Rectal smooth muscle tissue (tissue), 1 donor: ENCODE results near the gene DMPK.
A peak's percentile ranks its signal among the peaks of the same experiment; 100 is the strongest.

Source experiments
- H3K27ac ChIP-seq: one replicate; pipeline ENCODE4 v1.7.0; 2013; ENCODE audit warnings: low read depth, low read length, inconsistent platforms
- H3K27me3 ChIP-seq: one replicate; pipeline ENCODE4 v1.7.0; 2013; ENCODE audit warnings: low read length; ENCODE audit not compliant: control insufficient read depth, insufficient read depth
- H3K36me3 ChIP-seq: one replicate; pipeline ENCODE4 v1.7.0; 2013; ENCODE audit warnings: low read length; ENCODE audit not compliant: control insufficient read depth, insufficient read depth
- H3K4me1 ChIP-seq: one replicate; pipeline ENCODE4 v1.7.0; 2013; ENCODE audit warnings: low read length; ENCODE audit not compliant: control insufficient read depth, insufficient read depth
- H3K4me3 ChIP-seq: one replicate; pipeline ENCODE4 v1.7.0; 2013; ENCODE audit warnings: low read length
- H3K9ac ChIP-seq: one replicate; pipeline ENCODE4 v1.7.0; 2013; ENCODE audit warnings: low read length

Gene DMPK

DNA sequence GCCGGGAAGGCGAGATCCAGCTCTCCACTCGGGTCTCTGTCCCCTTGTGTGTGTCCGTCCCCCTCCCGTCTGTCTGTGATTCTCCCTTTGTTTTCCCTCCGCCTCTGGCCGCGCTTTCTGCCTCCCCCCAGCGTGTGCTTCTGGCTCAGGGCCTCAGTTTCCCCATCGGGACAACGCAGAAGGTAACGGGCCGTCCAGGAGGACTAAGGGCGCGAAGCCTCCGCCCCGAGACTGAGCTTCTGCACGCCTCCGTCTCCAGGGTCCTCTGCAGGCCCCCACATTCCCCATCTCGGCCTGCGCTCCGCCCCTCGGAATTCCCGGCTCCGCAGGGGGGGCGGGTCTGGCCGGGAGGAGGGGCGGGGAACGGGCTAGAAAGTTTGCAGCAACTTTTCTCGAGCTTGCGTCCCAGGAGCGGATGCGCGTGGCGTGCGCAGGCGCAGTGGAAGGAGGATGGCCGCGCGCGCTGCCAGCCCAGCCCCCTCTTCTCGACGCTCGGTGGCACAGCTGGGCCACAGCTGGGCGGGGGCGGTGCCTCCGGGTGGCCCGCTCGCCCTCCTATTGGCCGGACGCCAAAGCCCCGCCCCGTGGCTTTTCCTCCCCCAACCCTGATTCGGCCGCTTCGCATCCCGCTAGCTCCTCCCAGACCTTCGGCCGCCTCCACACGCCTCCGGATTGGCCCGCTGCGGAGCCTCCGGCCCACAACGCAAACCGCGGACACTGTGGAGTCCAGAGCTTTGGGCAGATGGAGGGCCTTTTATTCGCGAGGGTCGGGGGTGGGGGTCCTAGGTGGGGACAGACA, 13.1 kb downstream of the DMPK start, which contains the start of gene SIX5:
Gene SIX5 (minus strand): TSS at position 269 of the 799 bp plus-strand sequence. CDS start 408 bp downstream, outside the sequence.
- Histone ChIP-seq H3K4me3 (peak within 1 kb of the TSS; percentile 99), H3K4me1 (peaks cover 28% of the 10 kb centered on the region)

DNA sequence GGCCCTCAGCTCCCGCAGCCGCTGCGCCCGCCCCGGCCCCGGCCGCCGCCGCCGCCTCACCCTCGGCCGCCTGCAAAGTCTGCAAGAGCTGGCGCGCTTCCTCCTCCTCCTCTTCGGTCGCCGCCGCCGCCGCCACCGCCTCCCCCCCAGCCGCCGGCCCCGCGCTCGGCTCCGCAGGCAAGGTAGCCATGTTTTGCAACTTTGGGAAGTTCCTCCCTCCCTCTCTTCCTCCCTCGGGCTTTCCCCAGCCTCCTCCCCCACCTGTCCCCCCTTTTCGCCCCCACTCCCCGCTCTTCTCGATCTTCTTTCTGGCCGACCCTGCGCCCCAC, 13.7 kb downstream of the DMPK start:
- peaks cover 33% of the 10 kb centered on the region for H3K4me1 ChIP-seq

More for the DNA sequence above, 13.1 kb downstream of the DMPK start, which contains the start of gene SIX5:
- Histone ChIP-seq H3K27ac (peak within 1 kb of the TSS; percentile 98), H3K9ac (peak within 1 kb of the TSS; percentile 62), H3K27me3 (no peaks in the 10 kb centered on the region), H3K36me3 (peaks cover 3% of the 10 kb centered on the region)

DNA sequence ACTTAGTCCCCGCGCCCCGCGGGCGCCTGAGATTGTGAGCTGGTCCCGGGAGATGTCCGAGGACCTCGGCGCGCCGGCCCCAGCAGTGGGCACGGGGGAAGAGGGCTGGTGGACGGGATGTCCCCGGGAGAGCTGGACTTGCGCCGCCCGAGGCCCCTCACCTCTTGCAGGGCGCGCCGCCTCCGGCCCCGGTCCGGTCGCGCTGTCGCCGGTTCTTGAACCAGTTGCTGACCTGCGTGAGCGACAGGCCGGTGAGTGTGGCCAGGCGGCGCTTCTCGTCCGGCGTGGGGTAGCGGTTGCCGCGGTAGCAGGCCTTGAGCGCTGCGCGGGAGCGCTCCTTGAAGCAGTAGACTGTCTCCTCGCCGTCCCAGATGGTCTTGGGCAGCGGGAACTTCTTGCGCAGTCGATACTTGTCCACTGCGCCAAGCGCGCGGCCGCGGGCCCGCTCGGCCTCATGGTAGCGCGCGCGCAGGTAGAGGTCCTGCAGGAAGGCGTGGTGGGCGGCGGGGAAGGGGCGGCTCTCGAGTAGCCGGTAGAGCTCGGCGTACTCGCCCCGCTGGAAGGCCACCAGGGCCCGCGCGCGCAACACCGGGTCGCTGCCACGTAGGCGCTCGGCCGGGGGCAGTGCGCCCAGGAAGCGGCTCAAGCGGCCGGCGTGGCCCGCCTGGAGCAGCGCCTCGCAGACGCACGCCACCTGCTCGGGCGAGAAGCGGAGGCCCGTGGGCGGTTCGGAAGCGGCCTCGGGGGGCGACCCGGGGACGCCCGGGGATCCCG, 14.2 kb downstream of the DMPK start:
- Histone ChIP-seq H3K27ac (peak overlapping the region; percentile 98), H3K9ac (peak overlapping the region; percentile 51), H3K4me1 (peaks cover 37% of the 10 kb centered on the region), H3K4me3 (peak overlapping the region; percentile 99), H3K36me3 (peaks cover 3% of the 10 kb centered on the region), H3K27me3 (no peaks in the 10 kb centered on the region)

More for the DNA sequence above, 13.7 kb downstream of the DMPK start:
- H3K9ac ChIP-seq, result peak overlapping the region; percentile 35
- peak overlapping the region; percentile 99 for H3K4me3 ChIP-seq
- no peaks in the 10 kb centered on the region for H3K27me3 ChIP-seq
- peak overlapping the region; percentile 98 for H3K27ac ChIP-seq
- H3K36me3 ChIP-seq, result peaks cover 3% of the 10 kb centered on the region

DNA sequence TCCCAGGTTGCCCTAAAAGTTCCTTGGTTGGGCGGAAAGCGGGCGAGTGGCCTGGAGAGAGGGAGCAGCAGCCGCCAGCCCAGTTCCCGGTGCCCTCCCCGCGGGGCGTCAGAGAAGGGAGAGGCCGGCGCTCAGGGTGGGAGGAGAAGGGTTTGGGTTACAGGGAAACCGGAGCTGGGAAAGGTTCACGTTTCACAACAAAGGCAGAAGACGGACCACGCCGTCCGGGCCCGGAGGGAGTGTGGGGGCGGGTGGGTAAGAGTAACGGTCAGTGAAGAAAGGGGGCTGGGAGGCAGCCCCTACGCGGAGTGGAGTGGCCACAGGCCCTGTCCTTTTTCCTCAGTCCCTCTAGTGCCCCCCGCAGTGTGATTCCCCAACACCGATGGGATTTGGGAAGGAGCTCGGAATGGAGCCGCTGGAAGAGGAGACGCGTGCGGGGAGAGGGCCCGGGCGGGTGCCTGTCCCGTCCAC, 14.8 kb downstream of the DMPK start:
- peaks cover 37% of the 10 kb centered on the region for H3K4me1 ChIP-seq
- peak overlapping the region; percentile 53 for H3K9ac ChIP-seq
- H3K36me3 ChIP-seq, result peaks cover 3% of the 10 kb centered on the region
- no peaks in the 10 kb centered on the region for H3K27me3 ChIP-seq
- H3K4me3 ChIP-seq, result peak overlapping the region; percentile 99
- H3K27ac ChIP-seq, result peak overlapping the region; percentile 98

DNA sequence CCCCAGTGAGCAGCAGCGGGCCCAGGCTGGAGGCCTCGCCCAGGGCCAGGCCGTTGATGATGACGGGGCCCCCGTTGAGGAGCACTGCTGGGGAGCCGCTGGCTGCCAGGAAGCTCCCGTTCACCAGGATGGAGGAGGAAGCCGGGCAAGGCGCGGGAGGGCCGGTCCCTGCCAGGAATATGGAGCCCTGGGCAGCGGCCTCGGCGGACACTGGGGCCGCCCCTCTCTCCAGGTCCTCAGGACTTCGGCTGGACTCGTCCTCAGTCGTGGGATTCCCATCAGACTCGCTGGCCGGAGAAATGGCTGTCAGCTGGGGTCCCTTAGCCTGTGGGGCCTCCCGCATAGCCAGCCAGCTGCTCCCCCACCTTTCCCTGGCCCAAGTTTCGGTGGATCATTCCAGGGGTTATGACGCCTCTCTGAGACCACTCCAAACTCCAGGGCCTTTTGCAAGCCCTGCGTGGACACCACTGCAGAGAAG, 15.4 kb downstream of the DMPK start:
- peak overlapping the region; percentile 99 for H3K4me3 ChIP-seq
- peak overlapping the region; percentile 53 for H3K9ac ChIP-seq
- H3K27ac ChIP-seq, result peak overlapping the region; percentile 98
- H3K27me3 ChIP-seq, result no peaks in the 10 kb centered on the region
- H3K4me1 ChIP-seq, result peaks cover 37% of the 10 kb centered on the region
- peaks cover 3% of the 10 kb centered on the region for H3K36me3 ChIP-seq

DNA sequence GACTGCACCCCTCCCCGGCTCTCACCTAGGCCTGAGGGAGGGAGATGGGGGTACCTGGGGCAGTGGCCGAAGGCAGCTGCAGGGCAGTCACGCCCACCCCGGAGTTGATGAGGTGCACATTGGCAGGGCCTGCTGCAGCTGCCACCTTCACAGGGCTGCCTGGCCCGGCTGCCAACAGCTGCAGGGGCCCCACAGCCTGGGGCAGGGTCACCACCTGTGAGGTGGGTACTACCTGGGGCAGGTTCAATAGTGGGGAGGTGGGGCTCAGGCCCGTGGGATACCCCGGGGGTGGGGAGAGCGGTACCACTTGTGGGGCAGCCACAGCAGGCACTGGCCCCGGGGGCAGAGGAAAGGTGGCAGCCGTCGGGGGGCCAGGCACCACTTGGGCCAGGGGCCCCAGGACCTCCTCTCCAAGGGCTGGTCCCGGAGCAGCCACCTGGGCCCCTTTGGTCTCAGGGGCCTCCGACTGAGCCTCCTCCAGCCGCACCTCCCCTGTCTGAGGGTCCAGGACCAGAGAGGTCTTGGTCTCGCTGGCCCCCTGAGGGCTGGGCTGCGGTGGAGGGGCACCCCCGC, 15.9 kb downstream of the DMPK start:
- H3K27me3 ChIP-seq, result no peaks in the 10 kb centered on the region
- H3K4me3 ChIP-seq, result peak overlapping the region; percentile 99
- H3K36me3 ChIP-seq, result peaks cover 3% of the 10 kb centered on the region
- peak overlapping the region; percentile 98 for H3K27ac ChIP-seq
- H3K4me1 ChIP-seq, result peaks cover 37% of the 10 kb centered on the region
- H3K9ac ChIP-seq, result no peak overlapping the region

DNA sequence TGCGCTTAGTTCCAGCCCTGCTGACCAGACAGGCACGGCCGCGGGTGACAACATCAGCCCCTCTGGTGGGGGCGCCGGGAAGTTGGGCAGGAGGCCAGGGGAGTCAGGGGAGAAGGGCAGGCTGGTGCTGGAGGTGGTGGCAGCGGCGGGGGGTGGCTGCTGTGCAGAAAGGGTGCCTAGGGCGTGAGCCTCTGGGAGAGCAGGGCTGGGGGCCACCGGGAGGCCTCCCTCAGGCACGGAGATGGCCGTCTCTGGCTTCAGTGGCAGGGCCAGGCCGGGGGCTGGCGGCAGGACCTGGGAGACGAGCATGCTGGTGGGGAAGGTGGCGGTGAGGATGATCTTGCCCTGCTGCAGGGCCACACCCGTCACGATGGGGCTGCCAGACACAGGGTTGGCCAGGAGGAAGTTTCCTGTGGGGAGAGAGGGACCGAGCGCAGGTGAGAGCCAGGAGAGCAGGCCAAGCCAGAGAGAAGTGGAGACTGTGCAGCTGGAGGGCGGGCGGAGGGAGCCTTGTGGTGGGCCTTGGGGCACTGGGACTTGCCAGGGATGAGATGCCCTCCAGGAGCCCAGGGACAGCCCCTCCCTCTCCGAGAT, 16.5 kb downstream of the DMPK start:
- Histone ChIP-seq H3K27ac (peak overlapping the region; percentile 98), H3K9ac (no peak overlapping the region), H3K36me3 (no peaks in the 10 kb centered on the region), H3K4me1 (peaks cover 33% of the 10 kb centered on the region), H3K27me3 (no peaks in the 10 kb centered on the region), H3K4me3 (no peak overlapping the region)

DNA sequence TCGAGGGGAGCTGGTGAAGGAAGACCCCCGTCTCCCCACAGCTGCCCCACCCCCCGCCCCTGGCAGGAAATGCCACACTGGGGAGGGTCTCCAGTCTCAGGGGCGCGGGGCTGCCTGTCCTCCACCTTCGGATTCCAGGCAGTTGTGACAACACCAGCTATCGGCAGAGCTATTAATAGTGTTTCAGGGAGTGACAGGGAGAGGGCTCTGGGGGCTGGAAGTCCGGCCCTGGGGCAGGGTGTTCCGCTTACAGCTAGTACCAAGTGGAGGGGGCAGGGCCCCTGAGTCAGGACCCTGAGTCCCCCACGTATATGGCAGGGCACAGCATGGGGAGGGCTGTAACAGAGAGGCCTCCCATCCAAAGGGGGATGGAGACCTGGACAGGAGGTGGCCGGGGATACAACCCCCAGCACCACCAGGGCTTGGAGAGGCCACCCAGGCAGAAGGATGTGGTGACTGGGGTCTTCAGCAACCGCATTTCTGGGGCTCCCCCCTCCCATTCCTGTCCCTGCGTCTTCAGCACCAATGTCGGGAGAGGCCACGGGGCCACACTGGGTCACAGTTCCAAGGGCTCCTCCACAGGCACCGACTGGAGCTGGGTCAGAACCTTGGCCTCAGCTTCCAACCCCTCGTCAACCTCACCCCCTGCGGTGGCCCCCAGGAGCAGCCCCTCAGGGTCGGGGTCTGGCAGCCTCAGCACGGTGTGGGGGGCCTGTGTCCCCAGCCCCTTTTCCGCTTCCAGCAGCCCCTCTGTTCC, 17.2 kb downstream of the DMPK start:
- Histone ChIP-seq H3K4me3 (no peak overlapping the region), H3K27ac (peak overlapping the region; percentile 98), H3K36me3 (no peaks in the 10 kb centered on the region), H3K4me1 (peaks cover 33% of the 10 kb centered on the region), H3K9ac (no peak overlapping the region), H3K27me3 (no peaks in the 10 kb centered on the region)

DNA sequence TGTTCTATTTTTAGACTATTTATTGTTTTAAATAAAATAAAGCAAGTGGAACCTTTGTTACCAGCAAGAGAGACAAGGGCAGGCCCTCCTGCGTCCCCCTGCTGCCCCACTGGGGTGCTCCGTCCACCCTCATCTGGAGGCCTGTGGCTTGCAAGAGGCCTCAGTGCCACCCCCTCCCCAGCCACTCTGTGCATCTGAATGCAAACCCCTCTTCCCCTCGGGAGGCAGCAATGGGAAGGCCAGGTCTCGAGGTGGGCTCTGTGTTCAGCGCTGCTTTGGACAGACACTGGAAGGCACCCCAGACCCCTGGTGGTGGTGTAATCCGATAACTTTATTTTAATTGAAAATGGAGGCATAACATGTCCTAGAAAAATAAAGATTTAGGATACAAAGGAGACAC, 17.8 kb downstream of the DMPK start:
- Histone ChIP-seq H3K36me3 (no peaks in the 10 kb centered on the region), H3K27ac (peak overlapping the region; percentile 98), H3K4me1 (peaks cover 33% of the 10 kb centered on the region), H3K27me3 (no peaks in the 10 kb centered on the region), H3K4me3 (peak overlapping the region; percentile 32), H3K9ac (no peak overlapping the region)

DNA sequence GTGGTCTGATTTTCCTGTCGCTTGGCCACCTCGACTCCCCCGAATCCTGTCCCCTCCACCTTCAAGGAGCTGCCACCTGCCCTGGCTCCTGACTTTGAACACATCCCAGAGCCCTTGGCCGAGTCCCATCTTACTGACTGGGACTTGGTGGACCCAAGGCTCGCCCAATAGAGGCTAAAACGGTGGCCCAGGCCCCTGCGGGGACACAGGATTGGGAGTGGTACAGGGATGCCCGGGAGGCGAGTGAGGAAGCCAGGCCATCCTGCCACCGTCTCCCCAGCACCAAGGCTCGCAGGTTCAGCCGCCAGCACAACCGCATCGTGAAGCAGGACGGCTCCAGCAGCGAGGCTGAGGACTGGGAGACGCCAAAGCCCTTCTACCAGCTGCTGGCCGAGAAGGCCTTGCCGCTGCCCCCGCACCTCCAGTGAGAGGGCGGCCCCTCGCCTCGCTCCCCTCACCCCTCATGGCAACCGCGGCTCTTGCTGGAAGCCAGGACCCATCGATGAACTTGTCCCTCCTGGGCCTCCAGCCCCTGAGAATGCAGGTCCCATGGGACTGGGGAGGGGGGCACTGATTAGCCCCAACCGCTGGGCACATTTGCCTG, 18.5 kb downstream of the DMPK start:
- peaks cover 33% of the 10 kb centered on the region for H3K4me1 ChIP-seq
- H3K27me3 ChIP-seq, result no peaks in the 10 kb centered on the region
- H3K27ac ChIP-seq, result peak overlapping the region; percentile 98
- H3K36me3 ChIP-seq, result no peaks in the 10 kb centered on the region
- H3K9ac ChIP-seq, result peak overlapping the region; percentile 16
- no peak overlapping the region for H3K4me3 ChIP-seq

DNA sequence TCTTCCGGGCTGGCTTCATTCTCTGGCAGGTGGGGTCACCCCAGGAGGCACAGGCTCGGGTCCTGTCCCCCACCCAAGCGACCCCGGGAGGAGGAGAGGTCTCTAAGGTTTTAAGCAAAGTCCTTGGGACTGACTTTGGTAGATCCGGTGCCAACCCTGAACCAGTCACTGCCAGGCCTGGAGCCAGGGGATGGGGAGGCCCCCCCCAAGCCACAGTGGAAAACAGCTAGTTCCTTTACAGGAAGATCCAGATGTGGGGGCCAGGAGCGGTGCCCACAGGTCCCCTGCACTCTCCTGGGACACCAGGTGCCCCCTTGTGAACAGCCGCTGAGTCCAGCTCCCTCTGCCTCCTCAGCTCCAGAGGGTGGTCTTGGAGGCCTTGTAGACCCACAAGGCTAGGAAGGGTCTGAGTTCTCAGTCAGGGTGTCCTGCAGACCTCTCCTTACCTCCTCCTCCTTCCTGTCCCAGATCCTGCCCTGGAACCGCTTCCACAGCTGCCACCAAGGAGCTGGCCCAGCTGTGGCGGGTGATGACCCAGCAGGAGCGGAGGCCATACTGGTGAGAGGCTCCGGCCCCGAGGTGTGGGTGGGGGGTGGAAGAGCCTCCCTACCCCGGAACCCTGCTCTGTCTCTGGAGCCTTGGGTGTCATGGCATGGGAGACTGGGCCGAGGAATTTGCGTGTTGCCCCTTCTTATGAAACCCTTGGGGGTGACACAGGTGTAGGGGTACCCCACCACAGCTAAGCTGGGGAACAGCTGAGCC, 19.2 kb downstream of the DMPK start:
- H3K4me3 ChIP-seq, result no peak overlapping the region
- H3K27ac ChIP-seq, result no peak overlapping the region
- no peak overlapping the region for H3K9ac ChIP-seq
- no peaks in the 10 kb centered on the region for H3K36me3 ChIP-seq
- H3K27me3 ChIP-seq, result no peaks in the 10 kb centered on the region
- peaks cover 33% of the 10 kb centered on the region for H3K4me1 ChIP-seq
